K562 (cell line): ENCODE data around the gene TGFA. TPM values are rescaled to one million over a fixed set of nuclear protein-coding genes. Genes with fewer than 3 reads are reported as not detected.

Source experiments
- ATAC-seq: fragments of 200-7000 bp; cut with Tn5 transposase; 3 replicates; pipeline ENCODE4 v1.9.1; 2020; ENCODE audit warnings: moderate library complexity
- BruUV-seq: library from RNA; stranded (reverse); fragments of 400-500 nt; replicated peaks from 2 replicates; lab custom pipeline; 2021; lab: Mats Ljungman, UMichigan
- CTCF ChIA-PET: fragments of 300-600 bp; formaldehyde crosslinking; extraction: SDS; loops from one replicate; lab custom pipeline; 2021; ENCODE audit warnings: low intra/inter-chr PET ratio; lab: Yijun Ruan, JAX
- POLR2A ChIA-PET: fragments of 300-600, 350-650 bp; sonication (Branson Sonifier 250); formaldehyde crosslinking; extraction: SDS; loops from one replicate; lab custom pipeline; 2021; ENCODE audit warnings: antibody characterized with exemption, inconsistent platforms; lab: Yijun Ruan, JAX
- DNase-seq, 4 experiments: peaks; one replicate each; pipeline versions ENCODE4 v3.0.0 to v3.0.0-alpha.2; 2011 to 2018; ENCODE audit warnings: low spot score in 3 of 4, mixed read lengths in 3 of 4; ENCODE audit errors: extremely low read depth in 1 of 4
- FAIRE-seq: peaks from 2 replicates; lab custom pipeline; 2011; peaks lifted over from hg19 to GRCh38; lab: Jason Lieb, UNC
- H2AFZ ChIP-seq: 2 replicates; pipeline ENCODE4 v1.6.0; 2011; ENCODE audit warnings: low read depth, low read length, control low read depth, inconsistent platforms
- H3K27ac ChIP-seq: fragments of 200-600 bp; 3 replicates; pipeline ENCODE4 v1.8.0; 2011; ENCODE audit warnings: low read depth, mild to moderate bottlenecking, control low read depth, inconsistent platforms, low read length, moderate library complexity, mixed read lengths; ENCODE audit errors: extremely low read depth
- H3K27me3 ChIP-seq, 2 experiments: fragments of 300-600 bp in 1 of 2; 2 replicates in 1 of 2; 3 replicates in 1 of 2; pipeline versions ENCODE4 v1.6.0 to v1.8.0; 2011; ENCODE audit warnings: inconsistent platforms in 2 of 2, low read length in 2 of 2, mild to moderate bottlenecking in 1 of 2, mixed read lengths in 1 of 2, moderate library complexity in 1 of 2; ENCODE audit not compliant: control insufficient read depth in 2 of 2, insufficient read depth in 2 of 2
- H3K36me3 ChIP-seq: fragments of 300-600 bp; 3 replicates; pipeline ENCODE4 v1.8.0; 2011; ENCODE audit warnings: mild to moderate bottlenecking, low read length, inconsistent platforms; ENCODE audit not compliant: control insufficient read depth, insufficient read depth
- H3K4me1 ChIP-seq, 2 experiments: fragments of 200-600 bp in 1 of 2; replicated peaks in 1 of 2; 2 replicates in 1 of 2; 3 replicates in 1 of 2; pipeline versions ENCODE4 v1.5.1 to v1.8.0; 2011; ENCODE audit warnings: inconsistent platforms in 2 of 2, low read length in 2 of 2, mild to moderate bottlenecking in 1 of 2, mixed read lengths in 1 of 2, moderate library complexity in 1 of 2; ENCODE audit not compliant: control insufficient read depth in 2 of 2, insufficient read depth in 2 of 2
- H3K4me2 ChIP-seq: 2 replicates; pipeline ENCODE4 v1.6.1; 2011; ENCODE audit warnings: low read length, control low read depth, inconsistent platforms, mixed read lengths; ENCODE audit not compliant: insufficient read depth
- H3K4me3 ChIP-seq: fragments of 200-600 bp; sonication (generic), shearing (Covaris generic); 2 replicates; pipeline ENCODE4 v1.5.1; 2016; ENCODE audit warnings: control low read depth, inconsistent platforms
- H3K79me2 ChIP-seq: fragments of 200-600 bp; 3 replicates; pipeline ENCODE4 v1.8.0; 2011; ENCODE audit warnings: low read length, inconsistent platforms; ENCODE audit not compliant: control insufficient read depth, insufficient read depth
- H3K9ac ChIP-seq, 2 experiments: 2 replicates each; pipeline versions ENCODE4 v1.6.0 to v1.6.1; 2011; ENCODE audit warnings: low read depth in 2 of 2, low read length in 2 of 2, control low read depth in 1 of 2, inconsistent platforms in 1 of 2, mild to moderate bottlenecking in 1 of 2, mixed read lengths in 1 of 2; ENCODE audit not compliant: insufficient read depth in 1 of 2
- H3K9me1 ChIP-seq: one replicate; pipeline ENCODE4 v1.6.0; 2011; ENCODE audit warnings: inconsistent platforms, mild to moderate bottlenecking, low read length, moderate library complexity; ENCODE audit not compliant: control insufficient read depth, insufficient read depth
- H3K9me3 ChIP-seq: replicated peaks from 2 replicates; pipeline ENCODE4 v1.5.1; 2011; ENCODE audit warnings: low read depth, low read length, inconsistent platforms; ENCODE audit not compliant: control insufficient read depth, insufficient read depth
- H4K20me1 ChIP-seq: replicated peaks from 2 replicates; pipeline ENCODE4 v1.6.1; 2011; ENCODE audit warnings: low read length, inconsistent platforms, mixed read lengths; ENCODE audit not compliant: control insufficient read depth, insufficient read depth
- ATF7 ChIP-seq: fragments of 450-650 bp; IDR thresholded peaks from 2 replicates; pipeline ENCODE4 v1.7.1; 2014; ENCODE audit warnings: mild to moderate bottlenecking, moderate library complexity
- GTF2F1 ChIP-seq: IDR thresholded peaks from 2 replicates; pipeline ENCODE4 v1.6.1; 2011; ENCODE audit warnings: low read depth, low read length, improper control_type of control experiment
- HMBOX1 ChIP-seq: sonication (generic); IDR thresholded peaks from 2 replicates; pipeline ENCODE4 v1.6.1; 2016
- MBD2 ChIP-seq: sonication (generic); IDR thresholded peaks from 2 replicates; pipeline ENCODE4 v1.6.1; 2016; ENCODE audit warnings: low read depth, borderline replicate concordance
- MTA2 ChIP-seq: fragments of 450-650 bp; IDR thresholded peaks from 2 replicates; pipeline ENCODE4 v1.6.1; 2016; ENCODE audit warnings: low read depth
- PKNOX1 ChIP-seq: fragments of 450-650 bp; IDR thresholded peaks from 2 replicates; pipeline ENCODE4 v1.6.1; 2016
- SMC3 ChIP-seq: conservative IDR thresholded peaks from 2 replicates; pipeline ENCODE4 v1.6.1; 2011; ENCODE audit warnings: low read depth, low read length, improper control_type of control experiment; ENCODE audit not compliant: insufficient read depth
- ZBTB11 ChIP-seq, 3 experiments: fragments of 200-800 bp in 1 of 3; fragments of 250-450 bp in 1 of 3; fragments of 450-650 bp in 1 of 3; sonication (Bioruptor Pico) in 1 of 3; sonication (Bioruptor generic) in 1 of 3; formaldehyde crosslinking in 1 of 3; IDR thresholded peaks; 2 replicates each; pipeline versions ENCODE4 v1.6.1 to v1.8.0; 2016 to 2022; ENCODE audit warnings: mild to moderate bottlenecking in 2 of 3, missing genetic modification characterization in 2 of 3, missing compliant biosample characterization in 1 of 3, moderate library complexity in 1 of 3
- ZNF146 ChIP-seq: IDR thresholded peaks from one replicate; pipeline ENCODE4 v1.6.1; 2018; ENCODE audit warnings: missing compliant biosample characterization; ENCODE audit not compliant: unreplicated experiment
- ZNF518B ChIP-seq: fragments of 250-450 bp; sonication (Bioruptor Pico); IDR thresholded peaks from 2 replicates; pipeline ENCODE4 v1.5.0; 2021; ENCODE audit warnings: mild to moderate bottlenecking, moderate library complexity
- ZNF696 ChIP-seq: fragments of 250-450 bp; sonication (Bioruptor Pico); conservative IDR thresholded peaks from 2 replicates; pipeline ENCODE4 v1.4.0; 2020; ENCODE audit warnings: mild to moderate bottlenecking, moderate library complexity
- WGBS: fragments of 100-300 bp; shearing (Covaris generic); methylation state at CpG from one replicate; pipeline ENCODE4 v1.1.6; 2016; ENCODE audit warnings: low coverage, mixed read lengths; ENCODE audit not compliant: insufficient coverage; ENCODE audit errors: missing lambda C conversion rate; 5-methylcytosine and 5-hydroxymethylcytosine counted together
- in situ Hi-C: fragments of 300-500 bp; cut with MboI; formaldehyde crosslinking; loops from 4 replicates; pipeline ENCODE4 v1.15.0; 2018; ENCODE audit warnings: inconsistent platforms, mixed read lengths
- intact Hi-C: fragments of 100-400 bp; cut with micrococcal nuclease; formaldehyde crosslinking; loops from 2 replicates; pipeline ENCODE4 v1.14.2; 2022
- polyA plus RNA-seq, 8 experiments: library from polyadenylated mRNA; depleted of rRNA in 4 of 8; stranded (reverse) in 5 of 8; unstranded in 3 of 8; fragments of >200 nt; fragmentation: Nextera tagmentation in 2 of 8; fragmentation: Illumina TruSeq in 1 of 8; extraction: Ambion mirVana in 2 of 8; extraction: Trizol in 1 of 8; gene quantifications; 2 replicates each; pipeline versions ENCODE4 v1.2.1 to v1.2.3, GENCODE V29; 2011 to 2014; ENCODE audit warnings: inconsistent platforms in 1 of 8, missing spikeins in 1 of 8
- total RNA-seq, 7 experiments: library from RNA; depleted of rRNA in 6 of 7; stranded (reverse); fragments of >200 nt in 6 of 7; fragmentation: Illumina TruSeq in 2 of 7; extraction: Trizol in 2 of 7; gene quantifications; 2 replicates each; pipeline versions ENCODE4 v1.2.1 to v1.2.3, GENCODE V29; 2011 to 2021; ENCODE audit warnings: low replicate concordance in 1 of 7

Gene TGFA
- total and polyA plus RNA-seq, 9 of the 15 experiments (the other 6 are each of a cell fraction or from before 2014, with no cell fraction given): not detected

- TF ChIP-seq ZBTB11 (CRISPR knock-in tag; IDR thresholded peaks at IDR 0.05) (no peak), ZNF146 (CRISPR knock-in tag) (no peak)
These were observed 133.5 kb downstream of the TGFA start (continued) for GRCh38 chr2:70420143-70420542.

- no TSS peak for BruUV-seq
- in situ Hi-C loops: no loop called here
- peak; percentile 78 for FAIRE-seq
- TF ChIP-seq PKNOX1 (peak; percentile 44), ZNF518B (no peak), MBD2 (no peak), SMC3 (no peak), GTF2F1 (no peak), ATF7 (no peak), ZNF696 (CRISPR knock-in tag) (no peak), HMBOX1 (no peak), MTA2 (no peak)
These were observed 135.1 kb downstream of the TGFA start for GRCh38 chr2:70418514-70418913.

More at GRCh38 chr2:70418514-70418913, 135.1 kb downstream of the TGFA start:
- H3K4me3 ChIP-seq: no peak overlapping the region
- H3K27ac ChIP-seq: no peak overlapping the region
- H3K9ac ChIP-seq: no peak overlapping the region
- H3K4me1 ChIP-seq: peaks cover 0 to 3% of the 10 kb centered on the region in 2 experiments; a peak in 2 of 5 replicates
- H3K27me3 ChIP-seq: peaks cover 6 to 7% of the 10 kb centered on the region in 2 experiments; a peak in 3 of 5 replicates
- no peaks in the 10 kb centered on the region for H3K79me2 ChIP-seq
- H2AFZ ChIP-seq: peak overlapping the region; percentile 83
- DNase-seq (peak in 3 of 4 experiments; percentile 18 to 52 (median 21)), ATAC-seq (peak; percentile 91)
- H3K4me2 ChIP-seq: peak overlapping the region; percentile 51
- ChIA-PET POLR2A (no interaction called here), CTCF (no interaction called here)
- H3K9me3 ChIP-seq: no peaks in the 10 kb centered on the region
- WGBS: 8% methylated on average over 12 of the region's 12 CpGs
- H4K20me1 ChIP-seq: no peaks in the 10 kb centered on the region
- no peaks in the 10 kb centered on the region for H3K36me3 ChIP-seq
- intact Hi-C loops: no loop called here
- no peaks in the 10 kb centered on the region for H3K9me1 ChIP-seq
